ENCODE measurements around the gene TGM2.

- no peak for TF ChIP-seq CTCF (IDR thresholded peaks at IDR 0.05)
- no peak for TF ChIP-seq POLR2A (IDR thresholded peaks at IDR 0.05; ENCODE audit: low read length)
Observed at GRCh38 chr20:38079353-38079752, 85.7 kb downstream of the TGM2 start.
